K562 (cell line): ENCODE results near the gene SOSTDC1. TPM values are rescaled to one million over a fixed set of nuclear protein-coding genes. Genes with fewer than 3 reads are reported as not detected.

Experiments
- C11orf30 ChIP-seq: fragments of 450-650 bp; IDR thresholded peaks from 2 replicates; pipeline ENCODE4 v1.6.1; 2016; ENCODE audit warnings: low read depth, mild to moderate bottlenecking
- DACH1 ChIP-seq: fragments of 450-650 bp; IDR thresholded peaks from 2 replicates; pipeline ENCODE4 v1.6.1; 2018; ENCODE audit not compliant: partially characterized antibody
- GATA2 ChIP-seq: sonication (generic); formaldehyde crosslinking; IDR thresholded peaks from 2 replicates; pipeline ENCODE4 v1.4.0; 2020; ENCODE audit warnings: mild to moderate bottlenecking, missing genetic modification reagents
- HDAC2 ChIP-seq: fragments of 450-650 bp; IDR thresholded peaks from 2 replicates; pipeline ENCODE4 v1.6.1; 2016; ENCODE audit warnings: mild to moderate bottlenecking
- KAT2B ChIP-seq: IDR thresholded peaks from one replicate; pipeline ENCODE4 v1.6.1; 2012; ENCODE audit warnings: low read depth, mild to moderate bottlenecking, control low read depth, inconsistent platforms, low read length, moderate library complexity
- KHSRP ChIP-seq: fragments of 450-650 bp; IDR thresholded peaks from 2 replicates; pipeline ENCODE4 v1.6.1; 2017
- PHF20 ChIP-seq: fragments of 450-650 bp; IDR thresholded peaks from 2 replicates; pipeline ENCODE4 v1.6.1; 2018; ENCODE audit not compliant: partially characterized antibody
- RCOR1 ChIP-seq, 2 experiments: IDR thresholded peaks; 2 replicates each; pipeline ENCODE4 v1.6.1; 2012; ENCODE audit warnings: low read depth in 2 of 2, low read length in 2 of 2, borderline replicate concordance in 1 of 2, improper control_type of control experiment in 1 of 2
- SOX6 ChIP-seq: fragments of 450-650 bp; IDR thresholded peaks from 2 replicates; pipeline ENCODE4 v1.6.1; 2014; ENCODE audit warnings: mild to moderate bottlenecking
- SRF ChIP-seq, 2 experiments: fragments of 250-450, 450-650 bp in 1 of 2; sonication (Bioruptor Pico) in 1 of 2; sonication (generic) in 1 of 2; formaldehyde crosslinking; IDR thresholded peaks; 2 replicates each; pipeline versions ENCODE4 v1.5.0 to v1.5.1; 2020 to 2022; ENCODE audit warnings: mild to moderate bottlenecking in 1 of 2, missing genetic modification reagents in 1 of 2
- STAT5A ChIP-seq: IDR thresholded peaks from 2 replicates; pipeline ENCODE4 v1.6.1; 2012; ENCODE audit warnings: low read length, inconsistent platforms, borderline replicate concordance
- TAL1 ChIP-seq: fragments of 450-650 bp; IDR thresholded peaks from 2 replicates; pipeline ENCODE4 v1.6.1; 2016; ENCODE audit warnings: mild to moderate bottlenecking
- ZNF133 ChIP-seq: fragments of 250-450 bp; sonication (Bioruptor Pico); IDR thresholded peaks from 2 replicates; pipeline ENCODE4 v1.4.0; 2020; ENCODE audit warnings: mild to moderate bottlenecking
- ZNF212 ChIP-seq: fragments of 450-650 bp; formaldehyde crosslinking; IDR thresholded peaks from 2 replicates; pipeline ENCODE4 v1.4.0; 2020; ENCODE audit warnings: mild to moderate bottlenecking
- ZNF583 ChIP-seq: fragments of 250-450 bp; sonication (Bioruptor Pico); IDR thresholded peaks from 2 replicates; pipeline ENCODE4 v1.4.0; 2020
- polyA plus RNA-seq, 8 experiments: library from polyadenylated mRNA; depleted of rRNA in 4 of 8; stranded (reverse) in 5 of 8; unstranded in 3 of 8; fragments of >200 nt; fragmentation: Nextera tagmentation in 2 of 8; fragmentation: Illumina TruSeq in 1 of 8; extraction: Ambion mirVana in 2 of 8; extraction: Trizol in 1 of 8; gene quantifications; 2 replicates each; pipeline versions ENCODE4 v1.2.1 to v1.2.3, GENCODE V29; 2011 to 2014; ENCODE audit warnings: inconsistent platforms in 1 of 8, missing spikeins in 1 of 8
- total RNA-seq, 7 experiments: library from RNA; depleted of rRNA in 6 of 7; stranded (reverse); fragments of >200 nt in 6 of 7; fragmentation: Illumina TruSeq in 2 of 7; extraction: Trizol in 2 of 7; gene quantifications; 2 replicates each; pipeline versions ENCODE4 v1.2.1 to v1.2.3, GENCODE V29; 2011 to 2021; ENCODE audit warnings: low replicate concordance in 1 of 7
- TF ChIP-seq, protein P1 (sequence below): fragments of 200-400 bp; formaldehyde crosslinking; IDR thresholded peaks from 2 replicates; pipeline ENCODE4 v1.6.1; 2017; ENCODE audit warnings: mild to moderate bottlenecking, low read depth, low read length, moderate library complexity
- TF ChIP-seq, protein P2 (sequence below): fragments of 450-650 bp; IDR thresholded peaks from one replicate; pipeline ENCODE4 v1.6.1; 2018; ENCODE audit warnings: mild to moderate bottlenecking, moderate library complexity; ENCODE audit not compliant: partially characterized antibody
- TF ChIP-seq, protein P3 (sequence below): IDR thresholded peaks from 3 replicates; pipeline ENCODE4 v1.6.1; 2011; ENCODE audit warnings: borderline replicate concordance, mild to moderate bottlenecking, moderate library complexity; ENCODE audit not compliant: insufficient read length; ENCODE audit errors: extremely low read depth
- TF ChIP-seq, protein P4 (sequence below): fragments of 250-450 bp; sonication (Bioruptor Pico); IDR thresholded peaks from 2 replicates; pipeline ENCODE4 v1.4.0; 2020; ENCODE audit warnings: mild to moderate bottlenecking, moderate library complexity, borderline replicate concordance

The SOSTDC1 gene
- total and polyA plus RNA-seq, 9 of the 15 experiments (the other 6 are each of a cell fraction or from before 2014, with no cell fraction given) = 8.3 to 48.6 (median 15.9) TPM

DNA sequence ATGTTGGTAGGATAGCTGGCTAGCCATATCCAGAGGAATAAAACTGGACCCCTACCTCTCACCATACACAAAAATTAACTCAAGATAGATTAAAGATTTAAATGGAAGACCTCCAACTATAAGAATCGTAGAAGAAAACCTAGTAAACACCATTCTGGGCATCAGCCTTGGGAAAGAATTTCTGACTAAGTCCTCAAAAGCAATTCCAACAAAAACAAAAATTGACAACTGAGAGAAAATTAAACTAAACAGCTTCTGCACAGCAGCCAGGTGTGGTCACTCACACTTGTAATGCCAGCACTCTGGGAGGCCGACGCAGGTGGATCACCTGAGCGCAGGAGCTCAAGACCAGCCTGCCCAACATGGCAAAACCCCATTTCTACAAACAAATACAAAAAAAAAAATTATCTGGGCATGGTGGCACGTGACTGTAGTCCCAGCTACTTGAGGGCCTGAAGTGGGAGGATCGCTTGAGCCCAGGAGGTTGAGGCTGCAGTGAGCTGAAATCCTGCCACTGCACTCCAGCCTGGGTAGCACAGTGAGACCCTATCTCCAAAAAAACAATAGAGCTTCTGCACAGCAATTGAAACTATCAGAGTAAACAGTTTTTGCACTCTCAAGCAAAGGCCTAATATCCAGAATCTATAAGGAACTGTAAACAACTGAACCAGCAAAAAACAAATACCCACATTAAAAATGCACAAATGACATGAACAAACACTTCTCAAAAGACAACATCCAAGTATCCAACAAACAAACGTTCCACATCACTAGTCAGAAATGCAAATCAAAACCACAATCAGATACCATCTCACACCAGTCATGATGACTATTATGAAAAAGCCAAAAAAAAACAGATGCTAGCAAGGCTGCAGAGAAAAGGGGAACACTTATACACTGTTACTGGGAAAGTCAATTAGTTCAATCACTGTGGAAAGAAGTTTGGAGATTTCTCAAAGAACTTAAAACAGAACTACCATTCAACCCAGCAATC, 49.0 kb downstream of the SOSTDC1 start (continued):
- no peak for TF ChIP-seq KAT2B
- TF ChIP-seq DACH1 = no peak
- peak in 1 of 2 experiments; percentile 79; a peak in 2 of 4 replicates for TF ChIP-seq RCOR1 (IDR thresholded peaks at IDR 0.05; ENCODE audit: borderline replicate concordance in 1 of 2, low read depth in 2 of 2, low read length in 2 of 2)
- no peak for TF ChIP-seq SRF (CRISPR knock-in tag; IDR thresholded peaks at IDR 0.05)
- TF ChIP-seq, protein P1, sequence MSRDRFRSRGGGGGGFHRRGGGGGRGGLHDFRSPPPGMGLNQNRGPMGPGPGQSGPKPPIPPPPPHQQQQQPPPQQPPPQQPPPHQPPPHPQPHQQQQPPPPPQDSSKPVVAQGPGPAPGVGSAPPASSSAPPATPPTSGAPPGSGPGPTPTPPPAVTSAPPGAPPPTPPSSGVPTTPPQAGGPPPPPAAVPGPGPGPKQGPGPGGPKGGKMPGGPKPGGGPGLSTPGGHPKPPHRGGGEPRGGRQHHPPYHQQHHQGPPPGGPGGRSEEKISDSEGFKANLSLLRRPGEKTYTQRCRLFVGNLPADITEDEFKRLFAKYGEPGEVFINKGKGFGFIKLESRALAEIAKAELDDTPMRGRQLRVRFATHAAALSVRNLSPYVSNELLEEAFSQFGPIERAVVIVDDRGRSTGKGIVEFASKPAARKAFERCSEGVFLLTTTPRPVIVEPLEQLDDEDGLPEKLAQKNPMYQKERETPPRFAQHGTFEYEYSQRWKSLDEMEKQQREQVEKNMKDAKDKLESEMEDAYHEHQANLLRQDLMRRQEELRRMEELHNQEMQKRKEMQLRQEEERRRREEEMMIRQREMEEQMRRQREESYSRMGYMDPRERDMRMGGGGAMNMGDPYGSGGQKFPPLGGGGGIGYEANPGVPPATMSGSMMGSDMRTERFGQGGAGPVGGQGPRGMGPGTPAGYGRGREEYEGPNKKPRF = no peak
- peak; percentile 71 for TF ChIP-seq GATA2 (CRISPR knock-in tag)
- no peak for TF ChIP-seq ZNF133 (CRISPR knock-in tag)
- TF ChIP-seq STAT5A = no peak
- no peak for TF ChIP-seq ZNF212 (CRISPR knock-in tag)
- TF ChIP-seq, protein P2, sequence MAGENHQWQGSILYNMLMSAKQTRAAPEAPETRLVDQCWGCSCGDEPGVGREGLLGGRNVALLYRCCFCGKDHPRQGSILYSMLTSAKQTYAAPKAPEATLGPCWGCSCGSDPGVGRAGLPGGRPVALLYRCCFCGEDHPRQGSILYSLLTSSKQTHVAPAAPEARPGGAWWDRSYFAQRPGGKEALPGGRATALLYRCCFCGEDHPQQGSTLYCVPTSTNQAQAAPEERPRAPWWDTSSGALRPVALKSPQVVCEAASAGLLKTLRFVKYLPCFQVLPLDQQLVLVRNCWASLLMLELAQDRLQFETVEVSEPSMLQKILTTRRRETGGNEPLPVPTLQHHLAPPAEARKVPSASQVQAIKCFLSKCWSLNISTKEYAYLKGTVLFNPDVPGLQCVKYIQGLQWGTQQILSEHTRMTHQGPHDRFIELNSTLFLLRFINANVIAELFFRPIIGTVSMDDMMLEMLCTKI = no peak
- no peak for TF ChIP-seq KHSRP
- TF ChIP-seq HDAC2 = peak; percentile 82; the same call in 1 of the 2 replicates
- peak; percentile 93 for TF ChIP-seq SOX6
- TF ChIP-seq PHF20 = no peak
- TF ChIP-seq C11orf30 = peak; percentile 93
- TF ChIP-seq, protein P3, sequence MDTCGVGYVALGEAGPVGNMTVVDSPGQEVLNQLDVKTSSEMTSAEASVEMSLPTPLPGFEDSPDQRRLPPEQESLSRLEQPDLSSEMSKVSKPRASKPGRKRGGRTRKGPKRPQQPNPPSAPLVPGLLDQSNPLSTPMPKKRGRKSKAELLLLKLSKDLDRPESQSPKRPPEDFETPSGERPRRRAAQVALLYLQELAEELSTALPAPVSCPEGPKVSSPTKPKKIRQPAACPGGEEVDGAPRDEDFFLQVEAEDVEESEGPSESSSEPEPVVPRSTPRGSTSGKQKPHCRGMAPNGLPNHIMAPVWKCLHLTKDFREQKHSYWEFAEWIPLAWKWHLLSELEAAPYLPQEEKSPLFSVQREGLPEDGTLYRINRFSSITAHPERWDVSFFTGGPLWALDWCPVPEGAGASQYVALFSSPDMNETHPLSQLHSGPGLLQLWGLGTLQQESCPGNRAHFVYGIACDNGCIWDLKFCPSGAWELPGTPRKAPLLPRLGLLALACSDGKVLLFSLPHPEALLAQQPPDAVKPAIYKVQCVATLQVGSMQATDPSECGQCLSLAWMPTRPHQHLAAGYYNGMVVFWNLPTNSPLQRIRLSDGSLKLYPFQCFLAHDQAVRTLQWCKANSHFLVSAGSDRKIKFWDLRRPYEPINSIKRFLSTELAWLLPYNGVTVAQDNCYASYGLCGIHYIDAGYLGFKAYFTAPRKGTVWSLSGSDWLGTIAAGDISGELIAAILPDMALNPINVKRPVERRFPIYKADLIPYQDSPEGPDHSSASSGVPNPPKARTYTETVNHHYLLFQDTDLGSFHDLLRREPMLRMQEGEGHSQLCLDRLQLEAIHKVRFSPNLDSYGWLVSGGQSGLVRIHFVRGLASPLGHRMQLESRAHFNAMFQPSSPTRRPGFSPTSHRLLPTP = no peak
- no peak for TF ChIP-seq ZNF583 (CRISPR knock-in tag)
- TF ChIP-seq, protein P4, sequence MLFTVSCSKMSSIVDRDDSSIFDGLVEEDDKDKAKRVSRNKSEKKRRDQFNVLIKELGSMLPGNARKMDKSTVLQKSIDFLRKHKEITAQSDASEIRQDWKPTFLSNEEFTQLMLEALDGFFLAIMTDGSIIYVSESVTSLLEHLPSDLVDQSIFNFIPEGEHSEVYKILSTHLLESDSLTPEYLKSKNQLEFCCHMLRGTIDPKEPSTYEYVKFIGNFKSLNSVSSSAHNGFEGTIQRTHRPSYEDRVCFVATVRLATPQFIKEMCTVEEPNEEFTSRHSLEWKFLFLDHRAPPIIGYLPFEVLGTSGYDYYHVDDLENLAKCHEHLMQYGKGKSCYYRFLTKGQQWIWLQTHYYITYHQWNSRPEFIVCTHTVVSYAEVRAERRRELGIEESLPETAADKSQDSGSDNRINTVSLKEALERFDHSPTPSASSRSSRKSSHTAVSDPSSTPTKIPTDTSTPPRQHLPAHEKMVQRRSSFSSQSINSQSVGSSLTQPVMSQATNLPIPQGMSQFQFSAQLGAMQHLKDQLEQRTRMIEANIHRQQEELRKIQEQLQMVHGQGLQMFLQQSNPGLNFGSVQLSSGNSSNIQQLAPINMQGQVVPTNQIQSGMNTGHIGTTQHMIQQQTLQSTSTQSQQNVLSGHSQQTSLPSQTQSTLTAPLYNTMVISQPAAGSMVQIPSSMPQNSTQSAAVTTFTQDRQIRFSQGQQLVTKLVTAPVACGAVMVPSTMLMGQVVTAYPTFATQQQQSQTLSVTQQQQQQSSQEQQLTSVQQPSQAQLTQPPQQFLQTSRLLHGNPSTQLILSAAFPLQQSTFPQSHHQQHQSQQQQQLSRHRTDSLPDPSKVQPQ (CRISPR knock-in tag) = no peak
- TF ChIP-seq TAL1 = 0 out of 2 replicates have a peak, but pooled peaks have one; percentile 18
